ENCODE measurements around the gene MTSS2.

DNA sequence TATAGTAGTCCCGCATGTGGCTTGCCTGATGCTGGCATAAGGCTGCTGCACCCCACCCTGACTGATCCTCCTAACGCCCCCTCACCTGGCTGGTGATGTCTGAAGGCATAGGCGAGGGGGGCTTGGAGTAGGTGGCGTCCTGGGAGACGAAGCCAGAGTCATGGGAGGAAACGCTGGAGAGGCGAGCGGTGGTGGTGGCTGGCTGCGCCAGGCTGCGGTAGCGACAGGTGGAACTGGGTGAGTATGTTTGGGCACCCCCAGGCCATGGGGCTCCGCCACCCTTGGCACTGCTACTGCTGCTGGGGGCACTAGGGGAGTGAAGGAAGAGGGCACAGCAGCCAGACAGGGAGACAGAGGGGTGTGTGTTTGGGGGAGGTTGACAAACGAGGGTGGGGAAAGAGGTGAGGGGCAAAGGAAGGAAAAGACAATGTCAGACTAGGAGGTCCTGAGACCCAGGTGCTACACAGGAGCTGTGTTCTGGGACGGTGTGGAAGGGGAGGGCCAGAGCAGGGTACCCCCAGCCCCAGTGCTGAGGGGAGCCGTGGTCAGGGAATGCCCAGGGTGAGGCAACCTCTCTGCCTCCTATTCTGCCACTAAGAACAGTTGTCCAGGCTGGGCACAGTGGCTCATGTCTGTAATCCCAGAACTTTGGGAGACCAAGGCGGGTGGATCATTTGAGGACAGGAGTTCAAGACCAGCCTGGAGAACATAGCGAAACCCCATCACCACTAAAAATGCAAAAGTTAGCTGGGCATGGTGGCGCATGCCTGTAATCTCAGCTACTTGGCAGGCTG lies 11.4 kb downstream of the MTSS2 start:
- TF ChIP-seq, protein P1, sequence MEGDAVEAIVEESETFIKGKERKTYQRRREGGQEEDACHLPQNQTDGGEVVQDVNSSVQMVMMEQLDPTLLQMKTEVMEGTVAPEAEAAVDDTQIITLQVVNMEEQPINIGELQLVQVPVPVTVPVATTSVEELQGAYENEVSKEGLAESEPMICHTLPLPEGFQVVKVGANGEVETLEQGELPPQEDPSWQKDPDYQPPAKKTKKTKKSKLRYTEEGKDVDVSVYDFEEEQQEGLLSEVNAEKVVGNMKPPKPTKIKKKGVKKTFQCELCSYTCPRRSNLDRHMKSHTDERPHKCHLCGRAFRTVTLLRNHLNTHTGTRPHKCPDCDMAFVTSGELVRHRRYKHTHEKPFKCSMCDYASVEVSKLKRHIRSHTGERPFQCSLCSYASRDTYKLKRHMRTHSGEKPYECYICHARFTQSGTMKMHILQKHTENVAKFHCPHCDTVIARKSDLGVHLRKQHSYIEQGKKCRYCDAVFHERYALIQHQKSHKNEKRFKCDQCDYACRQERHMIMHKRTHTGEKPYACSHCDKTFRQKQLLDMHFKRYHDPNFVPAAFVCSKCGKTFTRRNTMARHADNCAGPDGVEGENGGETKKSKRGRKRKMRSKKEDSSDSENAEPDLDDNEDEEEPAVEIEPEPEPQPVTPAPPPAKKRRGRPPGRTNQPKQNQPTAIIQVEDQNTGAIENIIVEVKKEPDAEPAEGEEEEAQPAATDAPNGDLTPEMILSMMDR (IDR thresholded peaks at IDR 0.05), result no peak
- TF ChIP-seq POLR2A (IDR thresholded peaks at IDR 0.05; ENCODE audit: low read depth) (no peak), EP300 (IDR thresholded peaks at IDR 0.05) (no peak)

Measured in esophagus muscularis mucosa (tissue), 4 donors.